ENCODE data around the gene DOK7. TPM values are rescaled to one million over a fixed set of nuclear protein-coding genes. Genes with fewer than 3 reads are reported as not detected.
"Not testable (repeated sequence)": the region's sequence is repeated elsewhere in the genome, so short reads cannot be mapped to it uniquely, and the experiment has no call there.

Gene DOK7
- total RNA-seq, 2 donors from 2014 or later = 0.24 to 0.70 TPM

GRCh38 chr4:3523628-3524221, 60.6 kb downstream of the DOK7 start:
- ATAC-seq (no peak), DNase-seq (peak in 1 of 2 donors; percentile 22)
- intact Hi-C loops (cut with DNase I, micrococcal nuclease) = no loop called here

GRCh38 chr4:3524349-3524748, 61.2 kb downstream of the DOK7 start:
- peak in 1 of 2 donors; percentile 9 for DNase-seq
- intact Hi-C loops (cut with DNase I, micrococcal nuclease) = no loop called here
- no peak for ATAC-seq

GRCh38 chr4:3524920-3525319, 61.8 kb downstream of the DOK7 start:
- ATAC-seq (no peak), DNase-seq (peak in 1 of 2 donors; percentile 20)
- intact Hi-C loops (cut with DNase I, micrococcal nuclease) = no loop called here

- intact Hi-C loops (cut with DNase I, micrococcal nuclease) = no loop called here
- DNase-seq (peak in 1 of 2 donors; percentile 15), ATAC-seq (no peak)
These were observed 62.7 kb downstream of the DOK7 start for GRCh38 chr4:3525532-3526430.

- intact Hi-C loops (cut with DNase I, micrococcal nuclease) = no loop called here
- DNase-seq (peak in 1 of 2 donors; percentile 19), ATAC-seq (no peak)
These were observed 63.4 kb downstream of the DOK7 start for GRCh38 chr4:3526456-3526855.

- intact Hi-C loops (cut with DNase I, micrococcal nuclease) = no loop called here
- DNase-seq = peak in 1 of 2 donors; percentile 16
These were observed 64.2 kb downstream of the DOK7 start for GRCh38 chr4:3527101-3527913.

GRCh38 chr4:3527914-3528876, 65.1 kb downstream of the DOK7 start:
- DNase-seq (peak in 1 of 2 donors; percentile 14), ATAC-seq (no peak)
- intact Hi-C loops (cut with DNase I, micrococcal nuclease) = no loop called here

More at GRCh38 chr4:3527101-3527913, 64.2 kb downstream of the DOK7 start:
- no peak for ATAC-seq

GRCh38 chr4:3529363-3529762, 66.3 kb downstream of the DOK7 start:
- no peak for ATAC-seq
- peak in 1 of 2 donors; percentile 25 for DNase-seq
- intact Hi-C loops (cut with DNase I, micrococcal nuclease) = no loop called here

GRCh38 chr4:3530051-3530450, 66.9 kb downstream of the DOK7 start:
- intact Hi-C loops (cut with DNase I, micrococcal nuclease) = no loop called here
- DNase-seq = peak in 1 of 2 donors; percentile 8
- no peak for ATAC-seq

GRCh38 chr4:3530663-3531254, 67.7 kb downstream of the DOK7 start:
- ATAC-seq = no peak
- intact Hi-C loops (cut with DNase I, micrococcal nuclease) = no loop called here
- DNase-seq = no peak

GRCh38 chr4:3531318-3531878, 68.3 kb downstream of the DOK7 start:
- peak in 1 of 2 donors; percentile 24 for DNase-seq
- ATAC-seq = peak; percentile 27
- intact Hi-C loops (cut with DNase I, micrococcal nuclease) = no loop called here

GRCh38 chr4:3531879-3532750, 69.0 kb downstream of the DOK7 start, which contains the start of gene LRPAP1:
TSS of gene LRPAP1 (minus strand) at chr4:3532422. CDS start at chr4:3532412, 10 bp downstream.
- intact Hi-C loops (cut with DNase I, micrococcal nuclease) = no loop called here
- peak; percentile 94 for ATAC-seq
- DNase-seq = peak; percentile 89 to 93

- ATAC-seq (peak; percentile 61), DNase-seq (peak in 1 of 2 donors; percentile 28)
- intact Hi-C loops (cut with DNase I, micrococcal nuclease) = no loop called here
These were observed 69.8 kb downstream of the DOK7 start for GRCh38 chr4:3532751-3533422.

- DNase-seq (peak in 1 of 2 donors; percentile 14), ATAC-seq (no peak)
- intact Hi-C loops (cut with DNase I, micrococcal nuclease) = no loop called here
These were observed 70.3 kb downstream of the DOK7 start for GRCh38 chr4:3533423-3533820.

- peak in 1 of 2 donors; percentile 10 for DNase-seq
- intact Hi-C loops (cut with DNase I, micrococcal nuclease); ATAC-seq: not testable (repeated sequence)
These were observed 72.7 kb downstream of the DOK7 start for GRCh38 chr4:3535812-3536211.

GRCh38 chr4:3538906-3539305, 75.8 kb downstream of the DOK7 start:
- DNase-seq = peak in 1 of 2 donors; percentile 12
- intact Hi-C loops (cut with DNase I, micrococcal nuclease); ATAC-seq: not testable (repeated sequence)

All from left colon (tissue), 2 donors.